HG03139 (cell line): Measurements from ENCODE around the gene PNLIP.

ENCODE experiments used
- ATAC-seq: cut with Tn5 transposase; IDR thresholded peaks from one replicate; pipeline ENCODE4 v1.9.1; 2021; ENCODE audit not compliant: unreplicated experiment

Gene PNLIP

GRCh38 chr10:116613471-116613870 lies 67.7 kb downstream of the PNLIP start:
- no peak for ATAC-seq

DNA sequence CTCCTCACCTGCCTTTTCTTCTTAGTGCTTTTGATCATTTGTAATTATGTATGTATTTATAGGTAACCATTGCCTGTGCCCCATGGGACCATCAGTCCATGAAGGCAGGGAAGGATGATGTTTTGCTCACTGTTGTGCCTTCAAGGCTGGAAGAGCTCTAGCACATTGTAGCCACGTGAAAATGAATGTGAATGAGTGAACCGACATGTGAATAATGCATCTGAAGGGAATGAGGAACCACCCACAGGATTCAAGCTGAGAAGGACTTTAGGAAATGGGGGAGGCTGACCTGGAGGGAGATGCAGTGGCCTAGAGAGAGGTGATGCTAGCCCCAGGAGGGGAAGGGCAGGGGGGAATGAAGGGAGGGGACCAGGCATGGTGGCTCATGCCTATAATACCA lies 69.1 kb downstream of the PNLIP start:
- ATAC-seq = no peak

DNA sequence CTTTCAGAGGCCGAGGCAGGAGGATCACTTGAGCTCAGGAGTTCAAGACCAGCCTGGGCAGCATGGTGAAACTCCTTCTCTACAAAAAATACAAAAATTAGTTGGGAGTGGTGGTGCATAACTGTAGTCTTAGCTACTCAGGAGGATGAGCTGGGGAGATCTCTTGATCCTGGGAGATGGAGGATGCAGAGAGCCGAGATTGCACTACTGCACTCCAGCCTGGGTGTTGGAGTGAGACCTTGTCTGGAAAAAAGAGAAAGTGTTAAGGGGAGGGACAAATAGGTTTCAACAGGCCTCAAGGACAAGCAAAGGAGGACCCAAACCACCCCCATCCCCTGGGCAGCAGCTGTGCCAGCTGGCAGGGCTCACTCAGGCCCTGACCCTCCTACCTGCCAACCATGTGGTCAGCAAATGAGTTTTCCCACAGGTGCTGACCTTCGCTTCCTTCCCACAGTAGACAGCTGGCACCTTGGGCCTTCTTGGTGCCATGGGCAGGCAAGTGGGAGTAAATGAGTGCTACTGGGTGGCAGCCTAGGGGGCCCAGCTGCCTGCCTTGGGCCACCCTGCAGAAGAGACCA lies 69.6 kb downstream of the PNLIP start:
- ATAC-seq = no peak
